Stimulated activated CD4-positive, alpha-beta T cell treated with anti-CD3 and anti-CD28 coated beads, Interleukin-12 subunit alpha, Interleukin-12 subunit beta, amount 100 ng/mL, for 48 hours (primary cell): Measurements from ENCODE around the gene ABCD1.

Experiments used
- DNase-seq, 3 donors: peaks; one replicate each; pipeline ENCODE4 v3.0.0-alpha.2; 2020; ENCODE audit warnings: low read depth in 2 of 3, low spot score in 1 of 3

The ABCD1 gene

GRCh38 chrX:153789654-153790053, 65.0 kb downstream of the ABCD1 start:
- no peak for DNase-seq

GRCh38 chrX:153791104-153791852, 66.6 kb downstream of the ABCD1 start:
- no peak for DNase-seq

GRCh38 chrX:153792368-153792767, 67.7 kb downstream of the ABCD1 start:
- DNase-seq: no peak

GRCh38 chrX:153793291-153793690, 68.6 kb downstream of the ABCD1 start:
- DNase-seq: no peak
